LNCaP clone FGC (cell line): ENCODE measurements around the gene CADPS.

Experiments
- DNase-seq: peaks from one replicate; pipeline ENCODE4 v3.0.0-alpha.2; 2011; ENCODE audit warnings: low read depth
- H3K4me3 ChIP-seq: 2 replicates; pipeline ENCODE4 v1.5.1; 2011; ENCODE audit warnings: mild to moderate bottlenecking, low read depth, low read length, control low read depth
- TF ChIP-seq, protein P1 (sequence below): IDR thresholded peaks from 2 replicates; pipeline ENCODE4 v1.5.1; 2012; ENCODE audit warnings: mild to moderate bottlenecking; ENCODE audit not compliant: control insufficient read depth, insufficient read depth; ENCODE audit errors: extremely low read depth

Gene CADPS

GRCh38 chr3:62875558-62876002 is 364 bp upstream of the CADPS start:
- H3K4me3 ChIP-seq, result no peak overlapping the region
- TF ChIP-seq, protein P1, sequence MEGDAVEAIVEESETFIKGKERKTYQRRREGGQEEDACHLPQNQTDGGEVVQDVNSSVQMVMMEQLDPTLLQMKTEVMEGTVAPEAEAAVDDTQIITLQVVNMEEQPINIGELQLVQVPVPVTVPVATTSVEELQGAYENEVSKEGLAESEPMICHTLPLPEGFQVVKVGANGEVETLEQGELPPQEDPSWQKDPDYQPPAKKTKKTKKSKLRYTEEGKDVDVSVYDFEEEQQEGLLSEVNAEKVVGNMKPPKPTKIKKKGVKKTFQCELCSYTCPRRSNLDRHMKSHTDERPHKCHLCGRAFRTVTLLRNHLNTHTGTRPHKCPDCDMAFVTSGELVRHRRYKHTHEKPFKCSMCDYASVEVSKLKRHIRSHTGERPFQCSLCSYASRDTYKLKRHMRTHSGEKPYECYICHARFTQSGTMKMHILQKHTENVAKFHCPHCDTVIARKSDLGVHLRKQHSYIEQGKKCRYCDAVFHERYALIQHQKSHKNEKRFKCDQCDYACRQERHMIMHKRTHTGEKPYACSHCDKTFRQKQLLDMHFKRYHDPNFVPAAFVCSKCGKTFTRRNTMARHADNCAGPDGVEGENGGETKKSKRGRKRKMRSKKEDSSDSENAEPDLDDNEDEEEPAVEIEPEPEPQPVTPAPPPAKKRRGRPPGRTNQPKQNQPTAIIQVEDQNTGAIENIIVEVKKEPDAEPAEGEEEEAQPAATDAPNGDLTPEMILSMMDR, result no peak
- DNase-seq, result no peak

GRCh38 chr3:62873761-62874710 is 1.2 kb downstream of the CADPS start:
- no peak overlapping the region for H3K4me3 ChIP-seq
- DNase-seq, result no peak
- TF ChIP-seq, protein P1, result peak; percentile 41

DNA sequence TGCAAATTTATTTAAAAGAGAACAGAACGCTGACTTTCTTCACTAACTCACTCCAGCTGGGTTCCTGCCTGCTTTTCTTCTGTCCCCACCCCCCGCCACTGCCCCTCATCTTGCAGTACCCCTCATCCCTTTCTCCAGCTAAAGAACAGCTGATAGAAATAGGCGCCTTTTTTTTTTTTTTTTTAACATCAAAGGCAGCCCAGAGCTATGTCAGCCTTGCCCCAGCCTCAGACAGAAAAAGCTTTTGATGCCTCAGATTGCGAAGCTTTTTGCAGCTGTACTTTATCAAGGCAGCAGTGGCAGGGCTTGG is 1.8 kb downstream of the CADPS start:
- H3K4me3 ChIP-seq, result no peak overlapping the region
- DNase-seq, result no peak
- TF ChIP-seq, protein P1, result no peak

GRCh38 chr3:62872318-62872717 is 2.9 kb downstream of the CADPS start:
- H3K4me3 ChIP-seq, result no peak overlapping the region
- TF ChIP-seq, protein P1, result no peak
- DNase-seq, result no peak

DNA sequence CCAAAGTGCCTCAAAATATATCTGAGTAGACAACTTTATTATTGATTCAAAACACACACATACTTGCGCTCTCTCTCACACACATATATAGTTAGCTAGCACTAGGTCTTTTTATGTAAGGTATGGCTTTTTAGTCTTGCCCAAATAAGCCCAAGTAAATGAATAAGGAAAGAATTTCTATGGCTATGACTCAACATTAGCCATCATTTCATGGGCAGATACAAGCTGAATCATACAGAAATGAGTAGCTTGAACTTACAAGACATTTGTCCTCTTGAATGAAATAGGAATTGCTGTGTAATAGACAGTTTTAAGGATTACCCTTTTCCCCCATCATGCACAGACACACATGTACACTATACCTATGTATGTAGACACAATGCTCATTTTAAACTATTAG is 4.9 kb downstream of the CADPS start:
- TF ChIP-seq, protein P1, result no peak
- no peak for DNase-seq
- H3K4me3 ChIP-seq, result no peak overlapping the region

GRCh38 chr3:62863648-62864047 is 11.6 kb downstream of the CADPS start:
- TF ChIP-seq, protein P1, result no peak
- no peak for DNase-seq
- no peak overlapping the region for H3K4me3 ChIP-seq

DNA sequence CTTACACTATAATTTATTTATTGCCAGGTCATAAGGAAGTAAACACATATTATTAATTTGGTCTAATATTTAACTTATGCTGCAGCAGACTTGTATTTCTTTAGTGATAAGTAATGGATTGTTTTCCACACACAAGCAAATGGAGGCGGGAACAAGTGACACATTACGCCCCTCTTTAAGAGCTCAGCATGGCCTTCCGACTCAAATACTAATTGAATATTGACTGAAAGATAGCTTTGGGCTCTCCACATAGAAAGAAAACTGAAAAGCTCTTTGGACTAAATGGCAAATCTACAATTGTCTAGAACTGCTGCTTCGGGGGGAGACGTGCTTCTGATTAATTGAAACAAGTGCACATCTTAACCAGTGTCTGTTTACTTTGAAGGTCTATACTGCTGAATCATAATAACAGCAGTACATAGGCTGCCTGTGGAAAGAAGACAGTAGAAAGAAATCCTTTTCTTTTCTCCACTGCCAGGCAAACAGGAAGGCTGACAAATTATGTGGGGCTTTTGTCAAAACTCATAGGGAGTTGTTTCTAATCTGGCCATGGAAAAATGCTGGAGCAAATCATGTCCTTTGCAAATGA is 15.9 kb downstream of the CADPS start:
- DNase-seq, result no peak
- TF ChIP-seq, protein P1, result no peak
- no peak overlapping the region for H3K4me3 ChIP-seq
